HepG2 (cell line): ENCODE data around the gene ELOVL6. TPM values are rescaled to one million over a fixed set of nuclear protein-coding genes. Genes with fewer than 3 reads are reported as not detected.

Experiments used
- AGO2 ChIP-seq: fragments of 200-400 bp; formaldehyde crosslinking; optimal IDR thresholded peaks from 2 replicates; pipeline ENCODE3; 2017; ENCODE audit warnings: mild to moderate bottlenecking, low read depth, low read length, moderate library complexity
- ARNT2 ChIP-seq: sonication (generic); formaldehyde crosslinking; IDR thresholded peaks from 2 replicates; pipeline ENCODE4 v1.8.0; 2022; ENCODE audit warnings: mild to moderate bottlenecking, low read depth, missing genetic modification reagents, moderate library complexity
- ISL2 ChIP-seq: sonication (generic); formaldehyde crosslinking; IDR thresholded peaks from 2 replicates; pipeline ENCODE4 v1.5.0; 2020; ENCODE audit warnings: missing genetic modification reagents
- JARID2 ChIP-seq: sonication (generic); formaldehyde crosslinking; IDR thresholded peaks from 2 replicates; pipeline ENCODE4 v1.8.1; 2023; ENCODE audit warnings: missing genetic modification reagents, inconsistent platforms; ENCODE audit not compliant: insufficient replicate concordance
- KDM5A ChIP-seq: fragments of 200-600 bp; sonication (generic); IDR thresholded peaks from 2 replicates; pipeline ENCODE4 v1.7.0; 2018; ENCODE audit warnings: antibody characterized with exemption, mild to moderate bottlenecking, low read length, borderline replicate concordance
- MTERF4 ChIP-seq: sonication (generic); formaldehyde crosslinking; IDR thresholded peaks from 2 replicates; pipeline ENCODE4 v1.8.0; 2023; ENCODE audit warnings: mild to moderate bottlenecking, missing genetic modification reagents
- POLR2A ChIP-seq, 2 experiments: IDR thresholded peaks; 2 replicates each; pipeline ENCODE4 v1.6.1; 2011; ENCODE audit warnings: low read depth in 2 of 2, low read length in 2 of 2, mild to moderate bottlenecking in 1 of 2, moderate library complexity in 1 of 2; ENCODE audit not compliant: insufficient read depth in 1 of 2
- RBM39 ChIP-seq: fragments of 200-400 bp; formaldehyde crosslinking; IDR thresholded peaks from one replicate; pipeline ENCODE4 v1.6.1; 2018; ENCODE audit warnings: antibody characterized with exemption, mild to moderate bottlenecking, low read depth, low read length; ENCODE audit not compliant: poor library complexity, severe bottlenecking
- SRF ChIP-seq: IDR thresholded peaks from 2 replicates; pipeline ENCODE4 v1.6.1; 2011; ENCODE audit warnings: mild to moderate bottlenecking, low read depth, low read length, moderate library complexity
- SRSF4 ChIP-seq: fragments of 200-400 bp; formaldehyde crosslinking; IDR thresholded peaks from one replicate; pipeline ENCODE4 v1.6.1; 2018; ENCODE audit warnings: mild to moderate bottlenecking, low read depth, low read length, moderate library complexity; ENCODE audit not compliant: poor library complexity, severe bottlenecking
- TEAD3 ChIP-seq: optimal IDR thresholded peaks from 2 replicates; pipeline ENCODE3; 2016; ENCODE audit warnings: borderline replicate concordance
- ZBTB14 ChIP-seq: sonication (generic); formaldehyde crosslinking; IDR thresholded peaks from 2 replicates; pipeline ENCODE4 v1.4.0; 2020; ENCODE audit warnings: missing genetic modification reagents
- ZMAT5 ChIP-seq: sonication (generic); formaldehyde crosslinking; IDR thresholded peaks from 2 replicates; pipeline ENCODE4 v1.5.0; 2020; ENCODE audit warnings: mild to moderate bottlenecking, low read depth, missing genetic modification reagents, borderline replicate concordance
- ZNF235 ChIP-seq: sonication (generic); formaldehyde crosslinking; IDR thresholded peaks from 2 replicates; pipeline ENCODE4 v1.8.1; 2023; ENCODE audit warnings: mild to moderate bottlenecking, missing genetic modification reagents, borderline replicate concordance
- ZNF343 ChIP-seq: sonication (generic); formaldehyde crosslinking; IDR thresholded peaks from 2 replicates; pipeline ENCODE4 v1.4.0; 2020; ENCODE audit warnings: mild to moderate bottlenecking, missing genetic modification reagents
- ZNF441 ChIP-seq: sonication (generic); formaldehyde crosslinking; IDR thresholded peaks from 2 replicates; pipeline ENCODE4 v1.7.0; 2021; ENCODE audit warnings: missing genetic modification reagents, borderline replicate concordance
- ZNF614 ChIP-seq: IDR thresholded peaks from 2 replicates; pipeline ENCODE4 v1.6.1; 2018; ENCODE audit warnings: missing biosample characterization, missing genetic modification reagents, inconsistent platforms, borderline replicate concordance
- ZNF878 ChIP-seq: sonication (generic); formaldehyde crosslinking; IDR thresholded peaks from 2 replicates; pipeline ENCODE4 v1.8.1; 2023; ENCODE audit warnings: mild to moderate bottlenecking, missing genetic modification reagents, moderate library complexity
- polyA plus RNA-seq, 8 experiments: library from polyadenylated mRNA; depleted of rRNA in 3 of 8; stranded (reverse) in 7 of 8; unstranded in 1 of 8; fragments of >200 nt; fragmentation: Illumina TruSeq in 4 of 8; extraction: Trizol in 4 of 8; gene quantifications; 2 replicates each; pipeline versions ENCODE4 v1.2.1 to v1.2.3, GENCODE V29; 2011 to 2016; ENCODE audit warnings: low read depth in 4 of 8, missing spikeins in 1 of 8, mixed read lengths in 1 of 8; ENCODE audit not compliant: insufficient read depth in 1 of 8
- total RNA-seq, 5 experiments: library from RNA; depleted of rRNA; stranded (reverse); fragments of >200 nt; fragmentation: Illumina TruSeq; extraction: Trizol; gene quantifications; 2 replicates each; pipeline ENCODE4 v1.2.3, GENCODE V29; 2016; ENCODE audit warnings: low read depth in 1 of 5

ELOVL6 gene
- total and polyA plus RNA-seq, 2 of the 13 experiments (the other 11 are each of a cell fraction or from before 2014, with no cell fraction given), result 14.1 to 23.2 TPM

GRCh38 chr4:110196871-110197528 lies 1.4 kb downstream of the ELOVL6 start (continued):
- TF ChIP-seq MTERF4 (no peak), JARID2 (CRISPR knock-in tag) (no peak), RBM39 (peak; percentile 32), ZNF614 (CRISPR knock-in tag) (peak; percentile 29; the same call in 1 of the 2 replicates), ZNF878 (0 out of 2 replicates have a peak, but pooled peaks have one; percentile 39), ZMAT5 (CRISPR knock-in tag) (no peak), ISL2 (0 out of 2 replicates have a peak, but pooled peaks have one; percentile 1), KDM5A (0 out of 2 replicates have a peak, but pooled peaks have one; percentile 19), ZNF441 (CRISPR knock-in tag) (peak; percentile 45; the same call in 1 of the 2 replicates), SRF (no peak), SRSF4 (no peak), AGO2 (peak; percentile 82), TEAD3 (peak; percentile 12), ZNF343 (CRISPR knock-in tag) (peak; percentile 28; the same call in 1 of the 2 replicates), ARNT2 (CRISPR knock-in tag) (peak; percentile 14; the same call in 1 of the 2 replicates), ZNF235 (CRISPR knock-in tag) (0 out of 2 replicates have a peak, but pooled peaks have one; percentile 42), ZBTB14 (CRISPR knock-in tag) (peak; percentile 85), POLR2A (IDR thresholded peaks at IDR 0.05; ENCODE audit: insufficient read depth in 1 of 2, low read depth in 2 of 2, low read length in 2 of 2) (peak; percentile 6 to 39; a peak in 1 of 4 replicates)
